HG03139 (cell line): ENCODE data around the gene TMEM255B.
"Not testable (repeated sequence)": the region's sequence is repeated elsewhere in the genome, so short reads cannot be mapped to it uniquely, and the experiment has no call there.

Experiments
- ATAC-seq: cut with Tn5 transposase; IDR thresholded peaks from one replicate; pipeline ENCODE4 v1.9.1; 2021; ENCODE audit not compliant: unreplicated experiment

Gene TMEM255B

DNA sequence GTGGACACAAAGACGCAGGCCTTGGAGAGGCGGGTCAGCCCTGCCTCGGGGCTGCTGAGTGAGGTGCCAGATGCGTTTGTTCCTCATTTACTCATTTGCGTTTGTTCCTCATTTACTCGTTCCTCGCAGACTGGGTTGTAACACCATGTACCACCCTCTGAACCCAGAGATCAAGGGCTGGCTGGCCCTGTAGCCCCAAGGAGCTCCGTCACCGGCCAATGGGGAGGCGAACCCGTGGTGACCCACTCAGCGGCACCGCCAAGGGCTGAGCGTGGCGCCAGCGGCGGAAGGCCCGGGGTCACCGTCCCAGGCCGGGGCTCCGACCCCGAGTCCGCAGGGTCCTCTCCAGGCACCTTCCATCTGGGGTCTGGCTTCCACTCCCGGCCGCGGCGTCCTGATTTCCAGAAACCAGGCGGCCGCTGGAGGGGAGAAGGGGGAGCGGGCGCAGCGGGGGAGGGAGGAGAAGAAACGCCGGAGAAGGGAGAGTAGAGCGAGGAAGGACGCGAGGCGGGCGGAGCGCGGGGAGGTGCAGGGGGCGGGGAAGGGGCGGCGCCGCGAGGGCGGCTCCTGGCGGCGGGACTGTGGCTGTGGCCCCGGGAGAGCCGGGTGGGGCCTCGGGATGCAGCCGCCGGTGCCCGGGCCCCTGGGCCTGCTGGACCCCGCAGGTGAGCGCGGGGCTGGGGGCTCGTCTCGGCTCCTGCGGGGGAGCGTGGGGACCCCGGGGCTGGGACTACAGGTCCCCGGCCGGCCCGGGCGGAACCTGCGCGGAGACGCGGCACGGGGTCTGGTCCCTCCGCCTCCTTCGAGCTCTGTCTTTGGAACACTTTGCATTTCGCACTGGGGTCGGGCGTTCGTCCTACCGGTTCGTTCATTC, at the start of gene TMEM255B:
TSS of gene TMEM255B (plus strand) at position 576 of the 874 bp plus-strand sequence. CDS start at position 620, 44 bp downstream.
- peak; percentile 90 for ATAC-seq

DNA sequence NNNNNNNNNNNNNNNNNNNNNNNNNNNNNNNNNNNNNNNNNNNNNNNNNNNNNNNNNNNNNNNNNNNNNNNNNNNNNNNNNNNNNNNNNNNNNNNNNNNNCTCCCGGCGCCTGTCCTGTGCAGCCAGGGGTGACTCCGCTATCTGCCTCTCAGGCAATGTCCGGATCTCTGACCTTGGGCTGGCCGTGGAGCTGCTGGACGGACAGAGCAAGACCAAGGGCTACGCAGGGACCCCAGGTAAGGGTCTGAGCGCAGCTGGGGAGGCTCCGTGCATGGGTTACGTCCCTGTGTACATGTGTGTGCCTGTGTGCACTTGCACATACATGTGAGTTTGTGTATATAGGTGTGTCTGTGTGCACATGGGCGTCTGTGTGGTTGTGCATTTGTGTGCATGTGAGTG, 36.1 kb upstream of the TMEM255B start:
- no peak for ATAC-seq

DNA sequence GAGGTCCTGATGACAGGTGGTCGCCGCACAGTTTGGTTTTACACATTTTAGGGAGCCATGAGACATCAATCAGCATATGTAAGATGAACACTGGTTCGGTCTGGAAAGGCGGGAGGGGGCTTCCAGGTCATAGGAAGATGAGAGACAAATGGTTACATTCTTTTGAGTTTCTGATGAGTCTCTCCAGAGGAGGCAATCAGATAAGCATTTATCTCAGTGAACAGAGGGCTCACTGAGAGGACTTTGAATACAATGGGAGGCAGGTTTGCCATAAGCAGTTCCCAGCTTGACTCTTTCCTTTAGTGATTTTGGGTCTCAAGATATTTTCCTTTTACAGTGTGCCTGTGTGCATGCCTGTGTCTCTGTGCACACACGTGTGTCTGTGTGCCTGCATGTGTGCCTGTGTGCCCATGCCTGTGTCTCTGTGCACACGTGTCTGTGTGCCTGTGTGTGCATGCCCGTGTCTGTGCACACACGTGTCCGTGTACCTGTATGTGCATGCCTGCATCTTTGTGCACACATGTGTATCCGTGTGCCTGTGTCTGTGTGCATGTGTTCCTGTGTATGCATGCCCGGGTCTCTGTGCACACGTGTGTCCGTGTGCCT, 35.5 kb upstream of the TMEM255B start:
- ATAC-seq, result no peak

DNA sequence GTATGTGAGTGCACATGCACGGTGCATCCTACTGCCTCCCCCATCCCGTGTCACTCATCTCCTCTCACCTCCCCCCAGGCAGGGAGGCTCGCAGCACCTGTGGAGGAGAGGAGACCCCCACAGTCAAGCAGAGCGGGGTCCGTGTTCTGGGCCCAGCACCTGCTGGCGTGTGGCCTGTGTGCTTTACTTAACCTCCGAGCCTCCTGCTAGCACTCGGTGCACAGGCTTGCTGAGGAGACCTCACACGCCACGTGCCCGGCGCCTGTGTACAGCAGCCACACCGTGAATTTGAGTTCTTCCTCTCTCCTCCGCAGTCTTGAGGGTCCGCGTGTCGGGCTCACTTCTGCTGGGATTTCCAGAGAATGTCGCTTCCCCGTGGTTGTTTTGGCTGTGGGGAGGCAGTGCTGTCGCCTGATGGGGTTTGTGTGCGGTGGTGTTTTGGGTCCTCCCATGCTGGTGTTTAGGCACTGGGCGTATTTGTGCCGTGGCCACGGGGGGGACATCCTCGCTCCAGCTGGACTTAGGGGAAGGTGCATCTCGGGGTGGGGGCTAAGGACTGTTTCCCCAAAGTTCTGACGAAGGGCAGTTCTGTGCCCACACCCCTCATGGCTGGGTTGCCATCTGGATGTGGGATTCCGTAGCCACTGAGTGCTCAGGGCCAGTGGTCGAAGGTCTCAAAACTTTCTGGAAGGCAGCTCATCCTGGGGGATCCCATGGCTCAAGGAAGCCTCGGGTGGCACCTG, 34.8 kb upstream of the TMEM255B start:
- no peak for ATAC-seq

DNA sequence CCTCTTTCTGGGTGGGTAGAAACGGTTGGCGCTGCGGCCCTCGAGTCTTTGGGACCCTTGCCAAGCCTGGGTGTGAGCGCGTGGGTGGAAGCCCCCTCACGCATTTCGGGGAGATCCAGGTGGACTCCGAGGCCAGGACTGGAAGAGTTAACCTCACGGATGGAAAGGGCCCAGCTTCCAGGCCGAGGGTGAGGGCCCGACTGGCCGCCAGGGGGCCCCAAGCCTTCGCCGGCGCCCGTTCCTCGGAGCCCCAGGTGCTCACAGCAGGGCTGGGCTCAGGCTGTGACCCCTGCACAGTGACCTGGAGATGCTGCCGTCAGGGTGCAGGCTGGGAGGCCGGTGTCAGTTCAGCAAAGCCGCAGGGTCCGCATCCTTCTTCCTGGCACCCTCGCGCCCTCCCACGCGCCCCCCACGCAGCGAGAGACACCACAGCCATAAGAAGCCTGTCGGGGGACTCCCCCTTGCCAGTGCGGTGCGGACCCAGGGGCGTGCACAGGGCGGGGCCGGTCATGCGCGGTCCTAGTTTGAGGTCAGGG, 34.2 kb upstream of the TMEM255B start:
- ATAC-seq, result peak; percentile 74

DNA sequence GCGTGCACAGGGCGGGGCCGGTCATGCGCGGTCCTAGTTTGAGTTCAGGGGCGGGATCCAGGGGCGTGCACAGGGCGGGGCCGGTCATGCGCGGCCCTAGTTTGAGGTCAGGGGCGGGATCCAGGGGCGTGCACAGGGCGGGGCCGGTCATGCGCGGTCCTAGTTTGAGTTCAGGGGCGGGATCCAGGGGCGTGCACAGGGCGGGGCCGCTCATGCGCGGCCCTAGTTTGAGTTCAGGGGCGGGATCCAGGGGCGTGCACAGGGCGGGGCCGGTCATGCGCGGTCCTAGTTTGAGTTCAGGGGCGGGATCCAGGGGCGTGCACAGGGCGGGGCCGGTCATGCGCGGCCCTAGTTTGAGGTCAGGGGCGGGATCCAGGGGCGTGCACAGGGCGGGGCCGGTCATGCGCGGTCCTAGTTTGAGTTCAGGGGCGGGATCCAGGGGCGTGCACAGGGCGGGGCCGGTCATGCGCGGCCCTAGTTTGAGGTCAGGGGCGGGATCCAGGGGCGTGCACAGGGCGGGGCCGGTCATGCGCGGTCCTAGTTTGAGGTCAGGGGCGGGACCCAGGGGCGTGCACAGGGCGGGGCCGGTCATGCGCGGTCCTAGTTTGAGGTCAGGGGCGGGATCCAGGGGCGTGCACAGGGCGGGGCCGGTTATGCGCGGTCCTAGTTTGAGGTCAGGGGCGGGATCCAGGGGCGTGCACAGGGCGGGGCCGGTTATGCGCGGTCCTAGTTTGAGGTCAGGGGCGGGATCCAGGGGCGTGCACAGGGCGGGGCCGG, 33.5 kb upstream of the TMEM255B start:
- not testable (repeated sequence) for ATAC-seq

DNA sequence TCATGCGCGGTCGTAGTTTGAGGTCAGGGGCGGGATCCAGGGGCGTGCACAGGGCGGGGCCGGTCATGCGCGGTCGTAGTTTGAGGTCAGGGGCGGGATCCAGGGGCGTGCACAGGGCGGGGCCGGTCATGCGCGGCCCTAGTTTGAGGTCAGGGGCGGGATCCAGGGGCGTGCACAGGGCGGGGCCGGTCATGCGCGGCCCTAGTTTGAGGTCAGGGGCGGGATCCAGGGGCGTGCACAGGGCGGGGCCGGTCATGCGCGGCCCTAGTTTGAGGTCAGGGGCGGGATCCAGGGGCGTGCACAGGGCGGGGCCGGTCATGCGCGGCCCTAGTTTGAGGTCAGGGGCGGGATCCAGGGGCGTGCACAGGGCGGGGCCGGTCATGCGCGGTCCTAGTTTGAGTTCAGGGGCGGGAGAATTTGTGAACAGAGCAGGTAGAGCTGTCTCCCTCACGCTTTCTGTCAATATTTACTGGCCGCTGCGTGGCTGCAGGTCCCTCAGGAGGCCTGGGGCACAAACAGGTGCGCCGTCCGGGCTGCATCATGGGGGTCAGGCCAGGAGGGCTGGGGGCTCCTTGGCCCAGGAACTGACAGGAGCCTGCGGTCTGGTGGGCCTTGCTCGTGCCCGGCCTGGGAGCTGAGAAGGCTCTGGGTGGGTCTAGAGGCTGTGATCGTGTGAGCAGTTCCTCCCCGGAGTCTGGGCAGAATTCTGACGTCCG, 32.8 kb upstream of the TMEM255B start:
- not testable (repeated sequence) for ATAC-seq

DNA sequence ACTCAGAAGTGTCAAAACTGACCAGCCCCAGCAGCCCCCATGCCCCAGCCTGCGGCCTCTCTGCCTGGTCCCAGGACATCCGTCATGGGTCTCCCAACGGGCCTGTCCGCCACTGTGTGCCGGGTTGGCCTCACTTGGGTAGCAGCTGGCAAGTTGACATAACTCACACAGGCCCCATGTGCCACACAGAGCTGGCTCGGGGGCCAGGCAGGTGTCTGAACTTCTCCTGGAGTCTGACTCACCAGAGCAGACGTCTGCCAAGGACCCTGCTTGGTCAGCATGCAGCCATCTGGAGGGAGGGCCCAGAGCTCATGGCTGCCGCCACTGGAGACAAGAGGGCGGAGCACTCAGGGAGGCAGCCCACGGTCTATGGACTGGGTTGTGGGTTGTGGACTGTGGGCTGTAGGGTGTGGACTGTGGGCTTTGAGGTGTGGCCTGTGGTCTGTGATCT, 32.0 kb upstream of the TMEM255B start:
- ATAC-seq, result no peak

DNA sequence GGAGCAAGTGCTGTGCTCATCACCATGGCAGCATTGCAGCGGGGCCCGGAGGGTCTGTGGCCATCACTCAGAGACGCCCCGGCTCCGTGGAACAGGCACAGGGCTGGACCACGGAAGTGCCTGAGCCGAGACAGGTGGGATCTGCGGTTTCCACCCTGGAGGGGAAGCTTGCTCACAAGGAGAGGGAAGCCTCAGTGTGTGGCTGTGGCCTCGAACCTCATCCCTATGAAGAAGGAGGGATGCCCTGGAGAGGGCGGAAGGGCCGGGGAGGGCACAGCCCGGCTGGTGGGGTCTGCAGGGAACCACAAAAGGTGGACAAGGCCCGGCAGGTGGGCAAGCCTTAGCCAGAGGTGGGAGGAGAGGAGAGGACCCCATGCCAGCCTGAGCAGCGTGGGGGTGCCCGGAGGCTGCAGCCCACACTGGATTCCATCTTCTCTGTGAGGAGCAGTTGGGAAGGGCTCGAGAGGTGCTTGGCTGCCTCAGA, 30.4 kb upstream of the TMEM255B start:
- no peak for ATAC-seq

DNA sequence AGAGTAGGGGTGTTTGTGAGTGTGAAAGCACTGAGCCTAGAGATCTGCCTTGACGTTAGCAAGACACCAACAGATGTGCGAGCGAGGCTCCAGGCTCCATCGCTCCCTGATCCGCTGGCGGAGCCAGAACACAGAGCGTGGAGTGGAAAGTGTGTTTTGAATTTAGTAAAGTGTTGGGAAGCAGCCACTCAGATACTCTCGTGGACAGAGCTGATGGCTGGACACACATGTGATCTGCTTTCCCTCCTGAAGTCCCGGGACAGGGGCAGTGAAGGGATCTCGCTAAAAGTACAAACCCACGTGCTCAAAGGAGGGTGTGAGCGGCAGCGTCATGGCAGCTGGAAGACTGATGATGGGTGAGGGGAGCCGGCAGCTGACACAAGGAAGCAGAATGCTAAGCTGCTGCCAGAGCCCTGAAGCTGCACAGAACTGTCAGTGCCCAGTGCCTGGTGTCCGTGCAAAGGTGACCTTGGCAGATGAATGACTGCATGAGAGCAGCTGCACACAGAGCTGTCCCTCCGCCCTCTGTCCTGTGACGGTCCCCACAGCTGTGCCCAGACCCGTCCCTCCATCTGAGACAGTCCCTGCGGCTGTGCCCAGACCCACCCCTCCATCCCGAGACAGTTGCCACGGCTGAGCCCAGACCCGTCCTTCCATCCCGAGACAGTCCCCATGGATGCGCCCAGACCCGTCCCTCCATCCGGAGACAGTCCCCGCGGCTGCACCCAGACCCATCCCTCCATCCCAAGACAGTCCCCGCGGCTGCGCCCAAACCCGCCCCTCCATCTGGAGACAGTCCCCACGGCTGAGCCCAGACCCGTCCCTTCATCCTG, 29.6 kb upstream of the TMEM255B start:
- no peak for ATAC-seq

DNA sequence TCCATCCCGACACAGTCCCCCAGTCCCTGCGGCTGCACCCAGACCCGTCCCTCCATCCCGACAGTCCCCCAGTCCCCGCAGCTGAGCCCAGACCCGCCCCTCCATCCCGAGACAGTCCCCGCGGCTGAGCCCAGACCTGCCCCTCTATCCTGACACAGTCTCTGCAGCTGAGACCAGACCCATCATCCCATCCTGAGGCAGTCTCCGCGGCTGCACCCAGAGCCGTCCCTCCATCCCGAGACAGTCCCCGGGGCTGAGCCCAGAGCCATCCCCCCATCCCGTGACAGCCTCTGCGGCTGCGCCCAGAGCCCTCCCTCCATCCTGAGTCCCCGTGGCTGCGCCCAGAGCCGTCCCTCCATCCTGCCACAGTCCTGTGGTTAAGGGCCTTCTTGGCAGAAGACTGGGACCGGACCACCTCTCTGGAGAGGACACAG, 28.8 kb upstream of the TMEM255B start:
- no peak for ATAC-seq

DNA sequence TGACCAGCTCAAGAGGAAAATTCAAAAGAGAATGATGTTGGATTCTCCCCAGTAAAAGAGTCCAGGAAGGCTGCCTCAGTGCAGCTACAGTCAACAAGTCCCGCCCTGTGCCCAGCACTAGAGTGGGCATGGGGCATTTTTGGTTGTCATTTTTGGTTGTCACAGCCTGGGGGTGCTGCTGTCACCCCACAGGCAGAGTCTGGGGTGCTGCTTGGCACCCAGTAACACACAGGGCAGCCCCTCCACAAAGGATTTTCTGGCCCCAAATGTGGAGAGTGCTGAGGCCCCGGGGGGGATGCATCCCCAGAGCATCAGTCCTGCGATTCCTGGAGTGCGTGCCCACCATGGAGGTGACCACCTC, 28.2 kb upstream of the TMEM255B start:
- no peak for ATAC-seq

DNA sequence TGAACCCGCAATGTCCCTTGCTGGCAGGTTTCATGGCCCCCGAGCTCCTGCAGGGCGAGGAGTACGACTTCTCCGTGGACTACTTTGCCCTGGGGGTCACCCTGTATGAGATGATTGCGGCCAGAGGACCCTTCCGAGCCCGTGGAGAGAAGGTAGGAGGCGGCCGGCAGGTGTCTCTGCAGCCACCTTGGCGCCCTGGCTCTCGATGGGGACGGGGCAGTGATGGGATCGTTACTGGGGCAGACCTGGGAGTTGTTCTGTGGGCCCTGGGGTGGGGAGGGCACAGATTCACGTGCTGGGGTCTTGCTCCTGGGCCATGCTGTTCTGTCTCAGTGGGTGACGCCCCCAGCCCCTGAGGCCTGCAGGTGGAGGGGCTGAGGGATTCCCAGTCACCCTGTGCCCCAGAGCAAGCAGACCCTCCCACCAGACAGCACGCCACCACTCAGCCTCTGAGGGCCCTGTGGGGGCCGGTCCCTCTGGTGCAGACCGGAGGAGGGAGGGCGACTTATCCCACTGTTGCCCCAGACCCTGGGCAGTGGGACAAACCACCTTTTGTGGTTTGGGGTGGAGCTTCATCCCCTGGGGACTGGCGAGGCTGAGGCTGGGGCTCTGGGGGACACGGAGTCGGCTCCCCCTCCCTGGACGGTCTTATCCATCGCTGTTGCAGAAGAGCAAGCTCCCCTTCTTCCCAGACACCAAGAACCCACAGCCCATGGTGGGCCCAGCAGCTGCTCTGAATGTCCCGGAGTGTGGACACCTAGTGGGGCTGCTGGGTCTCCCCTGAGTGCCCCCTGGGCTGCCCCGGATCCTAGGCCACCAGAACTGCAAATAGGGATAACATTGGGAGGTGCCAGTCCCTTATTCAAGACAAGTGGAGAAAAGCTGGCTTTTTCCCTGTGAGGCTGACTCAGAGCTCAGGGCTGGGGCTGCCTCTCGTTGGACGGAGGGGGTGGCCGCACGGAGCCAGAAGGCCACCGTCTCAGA, 27.5 kb upstream of the TMEM255B start:
- ATAC-seq, result no peak

DNA sequence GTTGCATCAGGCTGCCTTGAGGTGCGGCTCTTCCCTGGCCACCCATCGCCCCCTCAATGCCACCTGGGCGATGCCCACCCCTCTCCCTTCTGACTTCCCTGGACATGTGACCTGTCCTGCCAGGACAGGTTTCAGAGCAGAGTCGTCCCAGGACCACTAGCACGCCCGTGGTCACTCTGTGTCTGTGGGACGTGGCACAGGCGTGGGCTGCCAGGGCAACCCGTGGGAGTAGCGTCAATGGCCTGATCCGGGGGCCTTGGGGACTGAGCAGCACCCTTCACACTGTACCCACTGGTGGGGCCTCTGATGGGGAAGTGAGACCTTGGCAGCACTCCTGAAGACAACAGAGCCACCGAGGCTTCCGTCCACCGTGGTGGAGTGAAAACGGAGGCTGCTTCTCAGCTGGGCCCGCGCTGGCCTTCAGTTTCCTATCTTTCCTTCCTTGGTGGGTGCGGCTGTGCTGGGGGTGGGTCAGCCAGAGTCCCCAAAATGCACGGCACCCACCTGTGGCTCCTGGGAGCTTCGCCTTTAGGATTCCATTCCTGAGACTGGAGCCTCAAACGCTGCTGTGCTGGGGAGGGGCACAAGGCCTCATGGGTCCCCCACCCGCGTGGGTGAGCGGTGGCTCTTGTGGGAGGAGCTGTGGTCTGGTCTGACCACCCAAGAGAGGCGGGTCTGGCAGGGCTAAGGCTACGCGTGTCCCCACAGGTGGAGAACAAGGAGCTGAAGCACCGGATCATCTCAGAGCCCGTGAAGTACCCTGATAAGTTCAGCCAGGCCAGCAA, 26.7 kb upstream of the TMEM255B start:
- no peak for ATAC-seq

DNA sequence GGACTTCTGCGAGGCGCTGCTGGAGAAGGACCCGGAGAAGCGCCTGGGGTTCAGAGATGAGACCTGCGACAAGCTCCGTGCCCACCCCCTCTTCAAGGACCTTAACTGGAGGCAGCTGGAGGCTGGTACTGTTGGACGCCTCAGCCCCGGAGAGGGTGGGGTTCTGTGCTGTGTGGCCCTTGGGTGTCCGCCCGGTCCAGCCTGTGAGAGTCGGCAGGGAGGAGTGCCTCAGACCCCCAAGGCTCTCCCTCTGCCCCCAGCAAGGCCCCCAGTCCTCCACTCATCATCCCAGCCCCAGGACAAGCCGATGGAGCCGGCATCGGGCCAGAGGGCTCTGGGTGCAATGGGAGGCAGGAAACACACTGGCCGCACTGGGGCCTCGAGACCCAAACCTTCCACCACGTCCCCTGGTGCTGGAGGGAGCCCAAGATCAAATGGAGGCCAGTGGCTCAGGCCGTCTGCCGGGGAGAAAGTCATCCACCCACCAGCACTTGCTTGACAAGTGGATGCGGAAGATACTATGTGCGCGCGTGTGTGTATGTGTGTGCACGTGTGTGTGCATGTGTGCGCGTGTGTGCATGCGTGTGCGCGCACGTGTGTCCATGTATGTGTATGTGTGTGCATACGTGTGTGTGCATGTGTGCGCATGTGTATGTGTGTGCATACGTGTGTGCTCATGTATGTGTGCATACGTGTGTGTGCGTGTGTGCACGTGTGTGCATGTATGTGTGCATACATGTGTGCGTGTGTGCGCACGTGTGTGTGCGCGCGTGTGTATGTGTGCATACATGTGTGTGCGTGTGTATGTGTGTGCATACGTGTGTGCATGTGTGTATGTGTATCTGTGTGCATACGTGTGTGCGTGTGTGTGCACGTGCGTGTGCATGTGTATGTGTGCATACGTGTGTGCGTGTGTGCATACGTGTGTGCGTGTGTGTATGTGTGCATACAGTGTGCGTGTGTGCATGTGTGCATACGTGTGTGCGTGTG, 25.8 kb upstream of the TMEM255B start:
- no peak for ATAC-seq
